ENCODE measurements around the gene ARPP19. TPM values are rescaled to one million over a fixed set of nuclear protein-coding genes. Genes with fewer than 3 reads are reported as not detected.

ARPP19 gene
- total and polyA plus RNA-seq, 4 donors, result 12.1 to 55.6 (median 31.7) TPM

DNA sequence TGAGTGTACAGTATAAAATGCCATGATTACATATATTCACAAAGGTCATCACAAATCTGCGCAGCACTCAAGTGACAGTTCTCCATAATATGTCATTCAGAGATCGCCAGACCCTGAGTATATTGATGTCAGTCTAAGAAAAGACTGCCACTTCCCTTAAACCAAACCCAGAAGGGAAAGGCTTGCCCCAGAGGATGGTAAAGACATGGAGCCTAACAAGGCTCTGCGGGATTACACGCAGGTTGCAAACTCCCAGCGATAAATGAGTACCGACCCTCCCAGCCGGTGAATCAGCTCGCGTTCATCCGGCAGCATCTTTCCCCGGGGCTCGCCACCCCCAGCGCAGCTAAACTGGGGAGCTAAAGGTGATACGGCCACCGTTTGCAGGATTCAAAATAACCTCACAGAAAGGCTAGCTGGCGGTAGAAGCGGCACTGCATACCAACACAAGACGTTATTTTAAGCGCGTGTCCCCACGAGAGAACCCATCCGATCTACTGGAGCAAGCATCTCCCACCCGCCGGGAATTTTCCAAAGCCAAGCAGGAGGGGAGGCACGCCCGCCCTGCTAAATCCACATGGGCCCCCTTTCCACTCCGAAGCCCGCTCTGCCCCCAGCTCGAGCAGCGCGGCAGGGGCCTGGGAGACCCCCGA, 40.8 kb downstream of the ARPP19 start:
- no peak overlapping the region for H3K27ac ChIP-seq (ENCODE audit: low read depth in 1 of 2, low read length in 2 of 2)
- TF ChIP-seq NR2F2 (IDR thresholded peaks at IDR 0.05), result no peak
- no peak for TF ChIP-seq YY1 (IDR thresholded peaks at IDR 0.05)
- TF ChIP-seq FOXA1 (IDR thresholded peaks at IDR 0.05), result no peak
- TF ChIP-seq, protein P1, sequence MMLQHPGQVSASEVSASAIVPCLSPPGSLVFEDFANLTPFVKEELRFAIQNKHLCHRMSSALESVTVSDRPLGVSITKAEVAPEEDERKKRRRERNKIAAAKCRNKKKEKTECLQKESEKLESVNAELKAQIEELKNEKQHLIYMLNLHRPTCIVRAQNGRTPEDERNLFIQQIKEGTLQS (IDR thresholded peaks at IDR 0.05), result no peak
- no peak for TF ChIP-seq EGR1 (IDR thresholded peaks at IDR 0.05; ENCODE audit: low read depth in 2 of 2)
- TF ChIP-seq, protein P2, sequence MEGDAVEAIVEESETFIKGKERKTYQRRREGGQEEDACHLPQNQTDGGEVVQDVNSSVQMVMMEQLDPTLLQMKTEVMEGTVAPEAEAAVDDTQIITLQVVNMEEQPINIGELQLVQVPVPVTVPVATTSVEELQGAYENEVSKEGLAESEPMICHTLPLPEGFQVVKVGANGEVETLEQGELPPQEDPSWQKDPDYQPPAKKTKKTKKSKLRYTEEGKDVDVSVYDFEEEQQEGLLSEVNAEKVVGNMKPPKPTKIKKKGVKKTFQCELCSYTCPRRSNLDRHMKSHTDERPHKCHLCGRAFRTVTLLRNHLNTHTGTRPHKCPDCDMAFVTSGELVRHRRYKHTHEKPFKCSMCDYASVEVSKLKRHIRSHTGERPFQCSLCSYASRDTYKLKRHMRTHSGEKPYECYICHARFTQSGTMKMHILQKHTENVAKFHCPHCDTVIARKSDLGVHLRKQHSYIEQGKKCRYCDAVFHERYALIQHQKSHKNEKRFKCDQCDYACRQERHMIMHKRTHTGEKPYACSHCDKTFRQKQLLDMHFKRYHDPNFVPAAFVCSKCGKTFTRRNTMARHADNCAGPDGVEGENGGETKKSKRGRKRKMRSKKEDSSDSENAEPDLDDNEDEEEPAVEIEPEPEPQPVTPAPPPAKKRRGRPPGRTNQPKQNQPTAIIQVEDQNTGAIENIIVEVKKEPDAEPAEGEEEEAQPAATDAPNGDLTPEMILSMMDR (IDR thresholded peaks at IDR 0.05; ENCODE audit: low read depth, low read length, missing input control), result no peak
- no peak for TF ChIP-seq HNF4A (conservative IDR thresholded peaks at IDR 0.05)
- TF ChIP-seq, protein P3, sequence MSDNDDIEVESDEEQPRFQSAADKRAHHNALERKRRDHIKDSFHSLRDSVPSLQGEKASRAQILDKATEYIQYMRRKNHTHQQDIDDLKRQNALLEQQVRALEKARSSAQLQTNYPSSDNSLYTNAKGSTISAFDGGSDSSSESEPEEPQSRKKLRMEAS (IDR thresholded peaks at IDR 0.05), result no peak
- TF ChIP-seq, protein P4, sequence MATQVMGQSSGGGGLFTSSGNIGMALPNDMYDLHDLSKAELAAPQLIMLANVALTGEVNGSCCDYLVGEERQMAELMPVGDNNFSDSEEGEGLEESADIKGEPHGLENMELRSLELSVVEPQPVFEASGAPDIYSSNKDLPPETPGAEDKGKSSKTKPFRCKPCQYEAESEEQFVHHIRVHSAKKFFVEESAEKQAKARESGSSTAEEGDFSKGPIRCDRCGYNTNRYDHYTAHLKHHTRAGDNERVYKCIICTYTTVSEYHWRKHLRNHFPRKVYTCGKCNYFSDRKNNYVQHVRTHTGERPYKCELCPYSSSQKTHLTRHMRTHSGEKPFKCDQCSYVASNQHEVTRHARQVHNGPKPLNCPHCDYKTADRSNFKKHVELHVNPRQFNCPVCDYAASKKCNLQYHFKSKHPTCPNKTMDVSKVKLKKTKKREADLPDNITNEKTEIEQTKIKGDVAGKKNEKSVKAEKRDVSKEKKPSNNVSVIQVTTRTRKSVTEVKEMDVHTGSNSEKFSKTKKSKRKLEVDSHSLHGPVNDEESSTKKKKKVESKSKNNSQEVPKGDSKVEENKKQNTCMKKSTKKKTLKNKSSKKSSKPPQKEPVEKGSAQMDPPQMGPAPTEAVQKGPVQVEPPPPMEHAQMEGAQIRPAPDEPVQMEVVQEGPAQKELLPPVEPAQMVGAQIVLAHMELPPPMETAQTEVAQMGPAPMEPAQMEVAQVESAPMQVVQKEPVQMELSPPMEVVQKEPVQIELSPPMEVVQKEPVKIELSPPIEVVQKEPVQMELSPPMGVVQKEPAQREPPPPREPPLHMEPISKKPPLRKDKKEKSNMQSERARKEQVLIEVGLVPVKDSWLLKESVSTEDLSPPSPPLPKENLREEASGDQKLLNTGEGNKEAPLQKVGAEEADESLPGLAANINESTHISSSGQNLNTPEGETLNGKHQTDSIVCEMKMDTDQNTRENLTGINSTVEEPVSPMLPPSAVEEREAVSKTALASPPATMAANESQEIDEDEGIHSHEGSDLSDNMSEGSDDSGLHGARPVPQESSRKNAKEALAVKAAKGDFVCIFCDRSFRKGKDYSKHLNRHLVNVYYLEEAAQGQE (IDR thresholded peaks at IDR 0.05), result no peak
- TF ChIP-seq TAF1 (conservative IDR thresholded peaks at IDR 0.05), result no peak
- TF ChIP-seq, protein P5, sequence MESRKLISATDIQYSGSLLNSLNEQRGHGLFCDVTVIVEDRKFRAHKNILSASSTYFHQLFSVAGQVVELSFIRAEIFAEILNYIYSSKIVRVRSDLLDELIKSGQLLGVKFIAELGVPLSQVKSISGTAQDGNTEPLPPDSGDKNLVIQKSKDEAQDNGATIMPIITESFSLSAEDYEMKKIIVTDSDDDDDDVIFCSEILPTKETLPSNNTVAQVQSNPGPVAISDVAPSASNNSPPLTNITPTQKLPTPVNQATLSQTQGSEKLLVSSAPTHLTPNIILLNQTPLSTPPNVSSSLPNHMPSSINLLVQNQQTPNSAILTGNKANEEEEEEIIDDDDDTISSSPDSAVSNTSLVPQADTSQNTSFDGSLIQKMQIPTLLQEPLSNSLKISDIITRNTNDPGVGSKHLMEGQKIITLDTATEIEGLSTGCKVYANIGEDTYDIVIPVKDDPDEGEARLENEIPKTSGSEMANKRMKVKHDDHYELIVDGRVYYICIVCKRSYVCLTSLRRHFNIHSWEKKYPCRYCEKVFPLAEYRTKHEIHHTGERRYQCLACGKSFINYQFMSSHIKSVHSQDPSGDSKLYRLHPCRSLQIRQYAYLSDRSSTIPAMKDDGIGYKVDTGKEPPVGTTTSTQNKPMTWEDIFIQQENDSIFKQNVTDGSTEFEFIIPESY (IDR thresholded peaks at IDR 0.05), result no peak
- no peak for TF ChIP-seq FOXA2 (IDR thresholded peaks at IDR 0.05)
- peak overlapping the region in 2 of 3 donors; percentile 60 to 89 for H3K4me3 ChIP-seq (ENCODE audit: low read depth in 1 of 3, low read length in 3 of 3)
- H3K36me3 ChIP-seq (ENCODE audit: control insufficient read depth in 4 of 4, insufficient read depth in 3 of 4, low read depth in 1 of 4, low read length in 3 of 4), result no peaks in the 10 kb centered on the region
- H3K9me3 ChIP-seq (ENCODE audit: control insufficient read depth in 4 of 4, low read length in 3 of 4), result no peaks in the 10 kb centered on the region
- no peaks in the 10 kb centered on the region for H3K27me3 ChIP-seq (ENCODE audit: control insufficient read depth in 4 of 4, insufficient read depth in 4 of 4, low read length in 3 of 4)
- WGBS, result 14% methylated on average over 32 of the region's 32 CpGs
- H3K4me1 ChIP-seq (ENCODE audit: control insufficient read depth in 4 of 4, insufficient read depth in 4 of 4, low read length in 3 of 4), result peaks cover 4 to 17% (median 11%) of the 10 kb centered on the region in 4 donors
- DNase-seq (ENCODE audit: low spot score), result no peak
- H3K9ac ChIP-seq (ENCODE audit: low read depth in 1 of 2, low read length in 2 of 2), result no peak overlapping the region

DNA sequence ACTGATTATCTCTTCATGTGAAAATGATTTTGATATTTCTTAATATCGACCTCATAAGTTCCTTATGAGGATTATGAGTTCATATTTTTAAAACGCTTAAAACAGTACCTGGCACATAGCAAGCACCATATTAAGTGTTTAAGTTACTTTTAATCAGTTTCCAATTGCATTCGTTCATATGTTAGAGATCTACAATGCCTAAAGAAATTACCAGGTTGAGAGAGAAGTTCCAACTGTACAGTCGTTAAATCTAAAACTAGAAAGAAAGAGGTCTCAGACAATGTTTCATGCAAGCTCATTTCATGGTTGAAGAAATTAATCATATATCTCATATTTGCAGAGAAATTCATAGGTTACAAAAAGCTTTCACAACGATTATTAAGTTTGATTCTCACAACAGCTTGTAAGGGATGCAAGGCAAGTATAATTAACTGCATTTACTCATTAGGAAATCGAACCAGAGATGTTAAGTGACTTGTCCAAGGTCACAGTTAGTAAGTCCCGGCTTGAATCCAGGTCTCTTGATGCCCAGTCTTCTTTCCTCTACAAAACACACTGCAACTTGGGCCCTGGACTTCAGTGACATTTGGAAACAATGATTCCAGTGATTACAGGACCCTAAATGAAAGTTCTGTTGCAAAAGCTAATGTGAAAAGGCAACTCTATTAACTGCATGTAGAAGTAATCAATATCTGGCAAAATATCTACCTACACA, 41.5 kb downstream of the ARPP19 start:
- Histone ChIP-seq H3K27me3 (ENCODE audit: control insufficient read depth in 4 of 4, insufficient read depth in 4 of 4, low read length in 3 of 4) (no peaks in the 10 kb centered on the region), H3K4me1 (ENCODE audit: control insufficient read depth in 4 of 4, insufficient read depth in 4 of 4, low read length in 3 of 4) (peaks cover 4 to 17% (median 11%) of the 10 kb centered on the region in 4 donors), H3K9ac (ENCODE audit: low read depth in 1 of 2, low read length in 2 of 2) (no peak overlapping the region), H3K27ac (ENCODE audit: low read depth in 1 of 2, low read length in 2 of 2) (no peak overlapping the region), H3K36me3 (ENCODE audit: control insufficient read depth in 4 of 4, insufficient read depth in 3 of 4, low read depth in 1 of 4, low read length in 3 of 4) (no peaks in the 10 kb centered on the region), H3K4me3 (ENCODE audit: low read depth in 1 of 3, low read length in 3 of 3) (no peak overlapping the region), H3K9me3 (ENCODE audit: control insufficient read depth in 4 of 4, low read length in 3 of 4) (no peaks in the 10 kb centered on the region)
- WGBS, result 90% methylated on average over 7 of the region's 7 CpGs
- no peak for DNase-seq (ENCODE audit: low spot score)
- TF ChIP-seq, protein P1 (IDR thresholded peaks at IDR 0.05), result no peak
- TF ChIP-seq GABPA (IDR thresholded peaks at IDR 0.05 in 1 of 2, conservative IDR thresholded peaks at IDR 0.05 in 1 of 2) (no peak), FOXA1 (IDR thresholded peaks at IDR 0.05) (no peak), RAD21 (IDR thresholded peaks at IDR 0.05) (no peak), HNF4G (IDR thresholded peaks at IDR 0.05) (no peak), JUND (IDR thresholded peaks at IDR 0.05) (no peak), TAF1 (conservative IDR thresholded peaks at IDR 0.05) (no peak), RXRA (IDR thresholded peaks at IDR 0.05) (no peak)
- TF ChIP-seq, protein P2 (IDR thresholded peaks at IDR 0.05; ENCODE audit: low read depth, low read length, missing input control), result no peak
- TF ChIP-seq, protein P3 (IDR thresholded peaks at IDR 0.05), result no peak

Data from liver (tissue), 9 donors.